K562 (cell line): ENCODE data around the gene RPLP2. TPM values are rescaled to one million over a fixed set of nuclear protein-coding genes. Genes with fewer than 3 reads are reported as not detected.

Experiments
- BMI1 ChIP-seq: fragments of 150-350 bp; IDR thresholded peaks from 2 replicates; pipeline ENCODE4 v1.6.1; 2014; ENCODE audit warnings: low read length
- CBFA2T3 ChIP-seq: fragments of 450-650 bp; IDR thresholded peaks from 2 replicates; pipeline ENCODE4 v1.6.1; 2017
- EGR1 ChIP-seq: fragments of 450-650 bp; conservative IDR thresholded peaks from 2 replicates; pipeline ENCODE4 v1.6.1; 2017; ENCODE audit warnings: mild to moderate bottlenecking
- GATAD2B ChIP-seq: fragments of 450-650 bp; IDR thresholded peaks from 2 replicates; pipeline ENCODE4 v1.6.1; 2017; ENCODE audit warnings: mild to moderate bottlenecking, borderline replicate concordance
- HMGN3 ChIP-seq: IDR thresholded peaks from 2 replicates; pipeline ENCODE4 v1.6.1; 2011; ENCODE audit warnings: borderline replicate concordance, low read depth, mild to moderate bottlenecking, mixed read lengths, low read length; ENCODE audit not compliant: insufficient read length; ENCODE audit errors: extremely low read depth
- LEF1 ChIP-seq: fragments of 450-650 bp; IDR thresholded peaks from 2 replicates; pipeline ENCODE4 v1.6.1; 2016; ENCODE audit warnings: mild to moderate bottlenecking
- NFIX ChIP-seq: fragments of 250-450 bp; sonication (Bioruptor Pico); IDR thresholded peaks from 2 replicates; pipeline ENCODE4 v1.4.0; 2020; ENCODE audit warnings: low read depth, mild to moderate bottlenecking, moderate library complexity
- PHF21A ChIP-seq: fragments of 450-650 bp; IDR thresholded peaks from 2 replicates; pipeline ENCODE4 v1.6.1; 2017; ENCODE audit warnings: low read depth, borderline replicate concordance
- PML ChIP-seq: IDR thresholded peaks from 2 replicates; pipeline ENCODE4 v1.6.1; 2012; ENCODE audit warnings: low read length, inconsistent platforms
- POU5F1 ChIP-seq: fragments of 150-350 bp; IDR thresholded peaks from 2 replicates; pipeline ENCODE4 v1.6.1; 2014; ENCODE audit warnings: borderline replicate concordance, low read length, low read depth, mild to moderate bottlenecking; ENCODE audit not compliant: partially characterized antibody
- PTBP1 ChIP-seq: fragments of 200-400 bp; formaldehyde crosslinking; IDR thresholded peaks from 2 replicates; pipeline ENCODE4 v1.6.1; 2017; ENCODE audit warnings: low read depth, low read length
- PYGO2 ChIP-seq: fragments of 450-650 bp; IDR thresholded peaks from 2 replicates; pipeline ENCODE4 v1.6.1; 2016; ENCODE audit warnings: mild to moderate bottlenecking, missing genetic modification characterization, moderate library complexity, missing compliant biosample characterization
- SMAD3 ChIP-seq: fragments of 450-650 bp; formaldehyde crosslinking; conservative IDR thresholded peaks from 2 replicates; pipeline ENCODE4 v1.4.0; 2020; ENCODE audit warnings: mild to moderate bottlenecking
- SMC3 ChIP-seq: conservative IDR thresholded peaks from 2 replicates; pipeline ENCODE4 v1.6.1; 2011; ENCODE audit warnings: low read depth, low read length, improper control_type of control experiment; ENCODE audit not compliant: insufficient read depth
- SP1 ChIP-seq: sonication (generic); formaldehyde crosslinking; IDR thresholded peaks from 2 replicates; pipeline ENCODE4 v1.8.1; 2022; ENCODE audit warnings: mild to moderate bottlenecking, missing genetic modification reagents
- ZNF766 ChIP-seq: fragments of 200-800 bp; sonication (Bioruptor generic); conservative IDR thresholded peaks from 2 replicates; pipeline ENCODE4 v1.6.1; 2016; ENCODE audit warnings: missing genetic modification characterization, missing compliant biosample characterization
- polyA plus RNA-seq, 8 experiments: library from polyadenylated mRNA; depleted of rRNA in 4 of 8; stranded (reverse) in 5 of 8; unstranded in 3 of 8; fragments of >200 nt; fragmentation: Nextera tagmentation in 2 of 8; fragmentation: Illumina TruSeq in 1 of 8; extraction: Ambion mirVana in 2 of 8; extraction: Trizol in 1 of 8; gene quantifications; 2 replicates each; pipeline versions ENCODE4 v1.2.1 to v1.2.3, GENCODE V29; 2011 to 2014; ENCODE audit warnings: inconsistent platforms in 1 of 8, missing spikeins in 1 of 8
- total RNA-seq, 7 experiments: library from RNA; depleted of rRNA in 6 of 7; stranded (reverse); fragments of >200 nt in 6 of 7; fragmentation: Illumina TruSeq in 2 of 7; extraction: Trizol in 2 of 7; gene quantifications; 2 replicates each; pipeline versions ENCODE4 v1.2.1 to v1.2.3, GENCODE V29; 2011 to 2021; ENCODE audit warnings: low replicate concordance in 1 of 7
- TF ChIP-seq, protein P1 (sequence below): fragments of 450-650 bp; formaldehyde crosslinking; IDR thresholded peaks from 2 replicates; pipeline ENCODE4 v1.4.0; 2022; ENCODE audit warnings: mild to moderate bottlenecking, moderate library complexity
- TF ChIP-seq, protein P2 (sequence below), 2 experiments: fragments of 450-650 bp; IDR thresholded peaks; 2 replicates each; pipeline ENCODE4 v1.6.1; 2018; ENCODE audit warnings: mild to moderate bottlenecking in 2 of 2, low read depth in 1 of 2; ENCODE audit not compliant: partially characterized antibody in 2 of 2
- TF ChIP-seq, protein P3 (sequence below): fragments of 250-450 bp; sonication (Bioruptor Pico); IDR thresholded peaks from 2 replicates; pipeline ENCODE4 v1.4.0; 2020; ENCODE audit warnings: mild to moderate bottlenecking, moderate library complexity

The RPLP2 gene
- total and polyA plus RNA-seq, 9 of the 15 experiments (the other 6 are each of a cell fraction or from before 2014, with no cell fraction given): 528 to 3,807 (median 1,633) TPM

DNA sequence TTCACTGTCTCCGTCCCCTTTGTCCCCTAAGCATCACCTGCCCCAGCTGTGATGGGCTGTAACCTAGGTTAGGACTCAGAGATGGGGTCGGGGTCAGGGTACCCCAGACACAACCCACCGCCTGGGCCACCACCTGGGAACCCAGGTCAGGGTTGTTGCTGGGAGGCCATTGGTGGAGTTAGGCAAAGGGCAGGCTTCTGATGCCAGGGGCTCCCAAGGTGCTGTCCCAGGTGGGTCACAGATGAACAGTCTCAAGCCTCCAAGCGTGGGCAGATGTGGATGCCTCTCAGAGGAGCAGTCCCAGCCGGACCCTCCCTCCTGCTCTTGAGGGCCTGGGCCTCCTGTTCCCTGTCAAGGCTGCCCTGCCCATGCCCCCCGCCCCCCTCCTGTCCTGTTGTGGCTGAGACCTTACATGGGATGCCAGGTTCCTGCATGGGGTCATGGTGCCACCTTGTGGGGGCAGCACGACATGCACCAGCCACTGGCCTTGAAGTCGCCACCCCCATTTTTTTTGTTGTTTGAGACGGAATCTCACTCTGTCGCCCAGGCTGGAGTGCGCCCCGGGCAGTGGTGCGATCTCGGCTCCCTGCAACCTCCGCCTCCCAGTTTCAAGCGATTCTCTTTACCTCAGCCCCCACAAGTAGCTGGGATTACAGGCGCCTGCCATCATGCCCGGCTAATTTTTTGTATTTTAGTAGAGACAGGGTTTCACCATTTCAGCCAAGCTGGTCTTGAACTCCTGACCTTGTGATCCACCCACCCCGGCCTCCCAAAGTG lies 44.6 kb upstream of the RPLP2 start (continued):
- TF ChIP-seq, protein P1, sequence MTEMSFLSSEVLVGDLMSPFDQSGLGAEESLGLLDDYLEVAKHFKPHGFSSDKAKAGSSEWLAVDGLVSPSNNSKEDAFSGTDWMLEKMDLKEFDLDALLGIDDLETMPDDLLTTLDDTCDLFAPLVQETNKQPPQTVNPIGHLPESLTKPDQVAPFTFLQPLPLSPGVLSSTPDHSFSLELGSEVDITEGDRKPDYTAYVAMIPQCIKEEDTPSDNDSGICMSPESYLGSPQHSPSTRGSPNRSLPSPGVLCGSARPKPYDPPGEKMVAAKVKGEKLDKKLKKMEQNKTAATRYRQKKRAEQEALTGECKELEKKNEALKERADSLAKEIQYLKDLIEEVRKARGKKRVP (CRISPR knock-in tag): peak; percentile 16; the same call in 1 of the 2 replicates
- 0 out of 2 replicates have a peak, but pooled peaks have one; percentile 38 for TF ChIP-seq PML
- TF ChIP-seq SP1: no peak
- no peak for TF ChIP-seq CBFA2T3
- no peak for TF ChIP-seq PHF21A
- TF ChIP-seq PTBP1: no peak
- TF ChIP-seq, protein P2, sequence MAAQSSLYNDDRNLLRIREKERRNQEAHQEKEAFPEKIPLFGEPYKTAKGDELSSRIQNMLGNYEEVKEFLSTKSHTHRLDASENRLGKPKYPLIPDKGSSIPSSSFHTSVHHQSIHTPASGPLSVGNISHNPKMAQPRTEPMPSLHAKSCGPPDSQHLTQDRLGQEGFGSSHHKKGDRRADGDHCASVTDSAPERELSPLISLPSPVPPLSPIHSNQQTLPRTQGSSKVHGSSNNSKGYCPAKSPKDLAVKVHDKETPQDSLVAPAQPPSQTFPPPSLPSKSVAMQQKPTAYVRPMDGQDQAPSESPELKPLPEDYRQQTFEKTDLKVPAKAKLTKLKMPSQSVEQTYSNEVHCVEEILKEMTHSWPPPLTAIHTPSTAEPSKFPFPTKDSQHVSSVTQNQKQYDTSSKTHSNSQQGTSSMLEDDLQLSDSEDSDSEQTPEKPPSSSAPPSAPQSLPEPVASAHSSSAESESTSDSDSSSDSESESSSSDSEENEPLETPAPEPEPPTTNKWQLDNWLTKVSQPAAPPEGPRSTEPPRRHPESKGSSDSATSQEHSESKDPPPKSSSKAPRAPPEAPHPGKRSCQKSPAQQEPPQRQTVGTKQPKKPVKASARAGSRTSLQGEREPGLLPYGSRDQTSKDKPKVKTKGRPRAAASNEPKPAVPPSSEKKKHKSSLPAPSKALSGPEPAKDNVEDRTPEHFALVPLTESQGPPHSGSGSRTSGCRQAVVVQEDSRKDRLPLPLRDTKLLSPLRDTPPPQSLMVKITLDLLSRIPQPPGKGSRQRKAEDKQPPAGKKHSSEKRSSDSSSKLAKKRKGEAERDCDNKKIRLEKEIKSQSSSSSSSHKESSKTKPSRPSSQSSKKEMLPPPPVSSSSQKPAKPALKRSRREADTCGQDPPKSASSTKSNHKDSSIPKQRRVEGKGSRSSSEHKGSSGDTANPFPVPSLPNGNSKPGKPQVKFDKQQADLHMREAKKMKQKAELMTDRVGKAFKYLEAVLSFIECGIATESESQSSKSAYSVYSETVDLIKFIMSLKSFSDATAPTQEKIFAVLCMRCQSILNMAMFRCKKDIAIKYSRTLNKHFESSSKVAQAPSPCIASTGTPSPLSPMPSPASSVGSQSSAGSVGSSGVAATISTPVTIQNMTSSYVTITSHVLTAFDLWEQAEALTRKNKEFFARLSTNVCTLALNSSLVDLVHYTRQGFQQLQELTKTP (IDR thresholded peaks at IDR 0.05; ENCODE audit: low read depth in 1 of 2, partially characterized antibody in 2 of 2): no peak
- TF ChIP-seq GATAD2B: no peak
- no peak for TF ChIP-seq SMC3
- TF ChIP-seq, protein P3, sequence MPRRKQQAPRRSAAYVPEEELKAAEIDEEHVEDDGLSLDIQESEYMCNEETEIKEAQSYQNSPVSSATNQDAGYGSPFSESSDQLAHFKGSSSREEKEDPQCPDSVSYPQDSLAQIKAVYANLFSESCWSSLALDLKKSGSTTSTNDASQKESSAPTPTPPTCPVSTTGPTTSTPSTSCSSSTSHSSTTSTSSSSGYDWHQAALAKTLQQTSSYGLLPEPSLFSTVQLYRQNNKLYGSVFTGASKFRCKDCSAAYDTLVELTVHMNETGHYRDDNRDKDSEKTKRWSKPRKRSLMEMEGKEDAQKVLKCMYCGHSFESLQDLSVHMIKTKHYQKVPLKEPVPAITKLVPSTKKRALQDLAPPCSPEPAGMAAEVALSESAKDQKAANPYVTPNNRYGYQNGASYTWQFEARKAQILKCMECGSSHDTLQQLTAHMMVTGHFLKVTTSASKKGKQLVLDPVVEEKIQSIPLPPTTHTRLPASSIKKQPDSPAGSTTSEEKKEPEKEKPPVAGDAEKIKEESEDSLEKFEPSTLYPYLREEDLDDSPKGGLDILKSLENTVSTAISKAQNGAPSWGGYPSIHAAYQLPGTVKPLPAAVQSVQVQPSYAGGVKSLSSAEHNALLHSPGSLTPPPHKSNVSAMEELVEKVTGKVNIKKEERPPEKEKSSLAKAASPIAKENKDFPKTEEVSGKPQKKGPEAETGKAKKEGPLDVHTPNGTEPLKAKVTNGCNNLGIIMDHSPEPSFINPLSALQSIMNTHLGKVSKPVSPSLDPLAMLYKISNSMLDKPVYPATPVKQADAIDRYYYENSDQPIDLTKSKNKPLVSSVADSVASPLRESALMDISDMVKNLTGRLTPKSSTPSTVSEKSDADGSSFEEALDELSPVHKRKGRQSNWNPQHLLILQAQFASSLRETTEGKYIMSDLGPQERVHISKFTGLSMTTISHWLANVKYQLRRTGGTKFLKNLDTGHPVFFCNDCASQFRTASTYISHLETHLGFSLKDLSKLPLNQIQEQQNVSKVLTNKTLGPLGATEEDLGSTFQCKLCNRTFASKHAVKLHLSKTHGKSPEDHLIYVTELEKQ (CRISPR knock-in tag): no peak
- no peak for TF ChIP-seq POU5F1
- TF ChIP-seq LEF1: no peak
- TF ChIP-seq HMGN3: no peak
- no peak for TF ChIP-seq ZNF766
- TF ChIP-seq EGR1: no peak
- TF ChIP-seq NFIX: no peak
- peak; percentile 65; the same call in 1 of the 2 replicates for TF ChIP-seq SMAD3 (CRISPR knock-in tag)
- TF ChIP-seq BMI1: no peak
- no peak for TF ChIP-seq PYGO2 (tag)
